ENCODE data around the gene GIT2. TPM values are rescaled to one million over a fixed set of nuclear protein-coding genes. Genes with fewer than 3 reads are reported as not detected.

Gene GIT2
- total RNA-seq, 1 donor from 2014 or later, result 42.6 TPM

DNA sequence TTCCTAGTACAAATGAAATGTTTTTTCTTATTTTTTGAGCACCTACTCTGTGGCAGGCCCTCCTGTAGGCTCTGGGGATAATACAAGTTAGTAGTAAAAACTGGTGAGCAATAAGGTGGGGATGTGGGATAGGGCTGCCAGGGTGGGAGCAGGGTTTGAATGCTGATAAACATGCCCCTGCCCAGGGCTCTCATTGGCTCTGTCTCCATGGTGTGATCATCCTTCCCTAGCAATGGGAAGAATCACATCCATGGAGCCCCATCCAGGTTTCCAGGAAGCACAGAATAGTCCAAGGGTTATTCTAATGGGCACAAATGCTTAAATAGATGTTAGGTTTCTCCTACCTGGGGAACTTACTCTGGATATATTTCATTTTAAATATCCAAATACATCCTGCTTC lies 45.5 kb downstream of the GIT2 start:
- TF ChIP-seq, protein P1, sequence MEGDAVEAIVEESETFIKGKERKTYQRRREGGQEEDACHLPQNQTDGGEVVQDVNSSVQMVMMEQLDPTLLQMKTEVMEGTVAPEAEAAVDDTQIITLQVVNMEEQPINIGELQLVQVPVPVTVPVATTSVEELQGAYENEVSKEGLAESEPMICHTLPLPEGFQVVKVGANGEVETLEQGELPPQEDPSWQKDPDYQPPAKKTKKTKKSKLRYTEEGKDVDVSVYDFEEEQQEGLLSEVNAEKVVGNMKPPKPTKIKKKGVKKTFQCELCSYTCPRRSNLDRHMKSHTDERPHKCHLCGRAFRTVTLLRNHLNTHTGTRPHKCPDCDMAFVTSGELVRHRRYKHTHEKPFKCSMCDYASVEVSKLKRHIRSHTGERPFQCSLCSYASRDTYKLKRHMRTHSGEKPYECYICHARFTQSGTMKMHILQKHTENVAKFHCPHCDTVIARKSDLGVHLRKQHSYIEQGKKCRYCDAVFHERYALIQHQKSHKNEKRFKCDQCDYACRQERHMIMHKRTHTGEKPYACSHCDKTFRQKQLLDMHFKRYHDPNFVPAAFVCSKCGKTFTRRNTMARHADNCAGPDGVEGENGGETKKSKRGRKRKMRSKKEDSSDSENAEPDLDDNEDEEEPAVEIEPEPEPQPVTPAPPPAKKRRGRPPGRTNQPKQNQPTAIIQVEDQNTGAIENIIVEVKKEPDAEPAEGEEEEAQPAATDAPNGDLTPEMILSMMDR (IDR thresholded peaks at IDR 0.05; ENCODE audit: unreplicated experiment), result no peak
- DNase-seq (ENCODE audit: low spot score in 2 of 2, unreplicated experiment in 2 of 2), result no peak
- Mint-ChIP-seq H3K4me1 (peaks cover 16% of the 10 kb centered on the region), H3K9me3 (no peaks in the 10 kb centered on the region), H3K27me3 (ENCODE audit: low read depth) (no peaks in the 10 kb centered on the region), H3K27ac (no peak overlapping the region), H3K36me3 (peaks cover 32% of the 10 kb centered on the region), H3K4me3 (no peak overlapping the region)

- Mint-ChIP-seq H3K4me1 (peaks cover 24% of the 10 kb centered on the region), H3K27ac (no peak overlapping the region)
- TF ChIP-seq, protein P1 (IDR thresholded peaks at IDR 0.05; ENCODE audit: unreplicated experiment), result no peak
These were observed 47.1 kb downstream of the GIT2 start for GRCh38 chr12:109949089-109949488.

DNA sequence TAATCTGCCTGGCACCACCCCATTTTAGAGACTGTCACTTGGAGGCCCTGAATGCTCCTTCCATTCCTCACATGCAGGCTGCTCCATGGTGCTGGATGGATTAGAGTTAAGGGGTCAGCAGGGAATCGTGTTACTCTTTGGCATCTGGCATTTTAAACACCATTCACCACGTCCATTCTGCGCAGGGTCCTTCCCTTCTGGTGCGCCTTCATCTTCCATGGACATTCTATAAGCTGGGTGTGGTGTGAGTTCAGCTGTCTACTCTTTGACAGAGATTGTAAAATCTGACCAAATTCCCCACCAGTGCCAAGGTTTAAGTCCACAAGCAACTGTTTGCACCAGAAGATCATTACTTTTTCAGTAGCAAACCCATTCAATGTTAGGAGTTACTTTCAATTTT lies 47.8 kb downstream of the GIT2 start:
- TF ChIP-seq, protein P1 (IDR thresholded peaks at IDR 0.05; ENCODE audit: unreplicated experiment), result no peak
- H3K36me3 Mint-ChIP-seq, result peaks cover 28% of the 10 kb centered on the region

More at GRCh38 chr12:109949089-109949488, 47.1 kb downstream of the GIT2 start:
- DNase-seq (ENCODE audit: low spot score in 2 of 2, unreplicated experiment in 2 of 2), result no peak
- peaks cover 28% of the 10 kb centered on the region for H3K36me3 Mint-ChIP-seq
- no peak overlapping the region for H3K4me3 Mint-ChIP-seq
- H3K9me3 Mint-ChIP-seq, result no peaks in the 10 kb centered on the region
- H3K27me3 Mint-ChIP-seq (ENCODE audit: low read depth), result no peaks in the 10 kb centered on the region

GRCh38 chr12:109947521-109947920 lies 48.6 kb downstream of the GIT2 start:
- H3K4me1 Mint-ChIP-seq, result peaks cover 24% of the 10 kb centered on the region
- H3K36me3 Mint-ChIP-seq, result peaks cover 26% of the 10 kb centered on the region
- H3K9me3 Mint-ChIP-seq, result no peaks in the 10 kb centered on the region
- H3K27ac Mint-ChIP-seq, result no peak overlapping the region
- no peak overlapping the region for H3K4me3 Mint-ChIP-seq
- no peak for DNase-seq (ENCODE audit: low spot score in 2 of 2, unreplicated experiment in 2 of 2)
- no peaks in the 10 kb centered on the region for H3K27me3 Mint-ChIP-seq (ENCODE audit: low read depth)
- TF ChIP-seq, protein P1 (IDR thresholded peaks at IDR 0.05; ENCODE audit: unreplicated experiment), result no peak

More for the DNA sequence above, 47.8 kb downstream of the GIT2 start:
- Mint-ChIP-seq H3K27ac (no peak overlapping the region), H3K27me3 (ENCODE audit: low read depth) (no peaks in the 10 kb centered on the region), H3K9me3 (no peaks in the 10 kb centered on the region), H3K4me1 (peaks cover 24% of the 10 kb centered on the region), H3K4me3 (no peak overlapping the region)
- no peak for DNase-seq (ENCODE audit: low spot score in 2 of 2, unreplicated experiment in 2 of 2)

GRCh38 chr12:109946913-109947312 lies 49.3 kb downstream of the GIT2 start:
- Mint-ChIP-seq H3K36me3 (peaks cover 21% of the 10 kb centered on the region), H3K27me3 (ENCODE audit: low read depth) (no peaks in the 10 kb centered on the region), H3K27ac (peak overlapping the region; percentile 63), H3K9me3 (no peaks in the 10 kb centered on the region), H3K4me3 (no peak overlapping the region), H3K4me1 (peaks cover 24% of the 10 kb centered on the region)
- no peak for DNase-seq (ENCODE audit: low spot score in 2 of 2, unreplicated experiment in 2 of 2)
- TF ChIP-seq, protein P1 (IDR thresholded peaks at IDR 0.05; ENCODE audit: unreplicated experiment), result no peak

GRCh38 chr12:109946505-109946904 lies 49.7 kb downstream of the GIT2 start:
- Mint-ChIP-seq H3K36me3 (peaks cover 18% of the 10 kb centered on the region), H3K4me3 (no peak overlapping the region), H3K4me1 (peaks cover 22% of the 10 kb centered on the region), H3K27me3 (ENCODE audit: low read depth) (no peaks in the 10 kb centered on the region), H3K9me3 (no peaks in the 10 kb centered on the region), H3K27ac (peak overlapping the region; percentile 63)
- TF ChIP-seq, protein P1 (IDR thresholded peaks at IDR 0.05; ENCODE audit: unreplicated experiment), result no peak
- no peak for DNase-seq (ENCODE audit: low spot score in 2 of 2, unreplicated experiment in 2 of 2)
